Tibial nerve (tissue), 4 donors: Measurements from ENCODE around the gene GSTM5.
"Not testable (repeated sequence)": the region's sequence is repeated elsewhere in the genome, so short reads cannot be mapped to it uniquely, and the experiment has no call there.

Source experiments
- EP300 ChIP-seq, 2 donors: sonication (generic); formaldehyde crosslinking; IDR thresholded peaks; one replicate each; pipeline ENCODE4 v1.6.1; 2017; ENCODE audit warnings: antibody characterized with exemption in 2 of 2, mild to moderate bottlenecking in 1 of 2
- POLR2A ChIP-seq, 2 donors: fragments of 450-650 bp; IDR thresholded peaks; one replicate each; pipeline ENCODE4 v1.6.1; 2017; ENCODE audit warnings: antibody characterized with exemption in 2 of 2, mild to moderate bottlenecking in 2 of 2, moderate library complexity in 2 of 2
- TF ChIP-seq, protein P1 (sequence below), 5 experiments: fragments of 200-600 bp in 3 of 5; fragments of 450-650 bp in 2 of 5; sonication (generic) in 3 of 5; IDR thresholded peaks; one replicate each; pipeline ENCODE4 v1.5.1; 2016 to 2019; ENCODE audit warnings: antibody characterized with exemption in 5 of 5, mild to moderate bottlenecking in 3 of 5, moderate library complexity in 2 of 5

DNA sequence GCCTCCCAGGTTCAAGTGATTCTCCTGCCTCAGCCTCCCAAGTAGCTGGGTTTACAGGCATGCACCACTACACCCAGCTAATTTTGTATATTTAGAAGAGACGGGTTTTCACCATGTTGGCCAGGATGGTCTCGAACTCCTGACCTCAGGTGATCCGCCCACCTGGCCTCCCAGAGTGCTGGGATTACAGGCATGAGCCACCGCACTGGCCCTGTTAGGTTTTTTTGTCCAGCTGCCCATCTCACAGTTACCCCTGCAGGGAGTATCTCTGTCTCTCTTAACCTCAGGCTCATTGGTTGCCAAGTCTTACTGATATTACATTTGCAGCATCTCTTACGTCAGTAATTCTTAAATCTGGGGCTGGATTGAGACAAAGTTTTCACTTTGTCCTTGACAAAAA lies 44.3 kb downstream of the GSTM5 start:
- TF ChIP-seq, protein P1, sequence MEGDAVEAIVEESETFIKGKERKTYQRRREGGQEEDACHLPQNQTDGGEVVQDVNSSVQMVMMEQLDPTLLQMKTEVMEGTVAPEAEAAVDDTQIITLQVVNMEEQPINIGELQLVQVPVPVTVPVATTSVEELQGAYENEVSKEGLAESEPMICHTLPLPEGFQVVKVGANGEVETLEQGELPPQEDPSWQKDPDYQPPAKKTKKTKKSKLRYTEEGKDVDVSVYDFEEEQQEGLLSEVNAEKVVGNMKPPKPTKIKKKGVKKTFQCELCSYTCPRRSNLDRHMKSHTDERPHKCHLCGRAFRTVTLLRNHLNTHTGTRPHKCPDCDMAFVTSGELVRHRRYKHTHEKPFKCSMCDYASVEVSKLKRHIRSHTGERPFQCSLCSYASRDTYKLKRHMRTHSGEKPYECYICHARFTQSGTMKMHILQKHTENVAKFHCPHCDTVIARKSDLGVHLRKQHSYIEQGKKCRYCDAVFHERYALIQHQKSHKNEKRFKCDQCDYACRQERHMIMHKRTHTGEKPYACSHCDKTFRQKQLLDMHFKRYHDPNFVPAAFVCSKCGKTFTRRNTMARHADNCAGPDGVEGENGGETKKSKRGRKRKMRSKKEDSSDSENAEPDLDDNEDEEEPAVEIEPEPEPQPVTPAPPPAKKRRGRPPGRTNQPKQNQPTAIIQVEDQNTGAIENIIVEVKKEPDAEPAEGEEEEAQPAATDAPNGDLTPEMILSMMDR (IDR thresholded peaks at IDR 0.05), result not testable (repeated sequence)
- TF ChIP-seq POLR2A, EP300 (IDR thresholded peaks at IDR 0.05): not testable (repeated sequence)
